Lower lobe of right lung (tissue), 2 donors: Measurements from ENCODE around the gene FIP1L1. TPM values are rescaled to one million over a fixed set of nuclear protein-coding genes. Genes with fewer than 3 reads are reported as not detected.
"Not testable (repeated sequence)": the region's sequence is repeated elsewhere in the genome, so short reads cannot be mapped to it uniquely, and the experiment has no call there.

Experiments used
- ATAC-seq, 2 donors: fragments of 200-7000 bp; cut with Tn5 transposase; one replicate each; pipeline ENCODE4 v1.9.1; 2020 to 2022; ENCODE audit warnings: mild to moderate bottlenecking in 2 of 2, moderate library complexity in 2 of 2
- DNase-seq: peaks from one replicate; pipeline ENCODE4 v3.0.0-alpha.2; 2020
- H3K27ac ChIP-seq: fragments of 200-600 bp; one replicate; pipeline ENCODE4 v1.8.0; 2022
- H3K27me3 ChIP-seq: fragments of 200-600 bp; one replicate; pipeline ENCODE4 v1.8.0; 2022; ENCODE audit warnings: low read depth
- H3K36me3 ChIP-seq: fragments of 200-600 bp; one replicate; pipeline ENCODE4 v1.8.0; 2022; ENCODE audit warnings: mild to moderate bottlenecking
- H3K4me1 ChIP-seq: fragments of 200-600 bp; one replicate; pipeline ENCODE4 v1.8.0; 2022
- H3K4me3 ChIP-seq: fragments of 200-600 bp; one replicate; pipeline ENCODE4 v1.8.0; 2022; ENCODE audit warnings: mild to moderate bottlenecking
- H3K9me3 ChIP-seq: fragments of 200-600 bp; one replicate; pipeline ENCODE4 v1.8.0; 2022
- intact Hi-C: fragments of 100-400 bp; cut with DNase I; formaldehyde crosslinking; loops from one replicate; pipeline ENCODE4 v1.11.0; 2022
- total RNA-seq: library from RNA; stranded (reverse); fragmentation: NEBNext Ultra II Directional; extraction: Animal tissue kit (Norgen Biotek cat#: 25700); gene quantifications from one replicate; pipeline ENCODE4 v1.2.1, GENCODE V29; 2021
- TF ChIP-seq, protein P1 (sequence below): fragments of 200-600 bp; IDR thresholded peaks from one replicate; pipeline ENCODE4 v1.8.0; 2022; ENCODE audit warnings: antibody characterized with exemption, mild to moderate bottlenecking
- donor health status: DM: no; HTN: yes; CAD: no; lungs with severe emphysema.

The FIP1L1 gene
- total RNA-seq, 1 donor from 2014 or later: 48.8 TPM

DNA sequence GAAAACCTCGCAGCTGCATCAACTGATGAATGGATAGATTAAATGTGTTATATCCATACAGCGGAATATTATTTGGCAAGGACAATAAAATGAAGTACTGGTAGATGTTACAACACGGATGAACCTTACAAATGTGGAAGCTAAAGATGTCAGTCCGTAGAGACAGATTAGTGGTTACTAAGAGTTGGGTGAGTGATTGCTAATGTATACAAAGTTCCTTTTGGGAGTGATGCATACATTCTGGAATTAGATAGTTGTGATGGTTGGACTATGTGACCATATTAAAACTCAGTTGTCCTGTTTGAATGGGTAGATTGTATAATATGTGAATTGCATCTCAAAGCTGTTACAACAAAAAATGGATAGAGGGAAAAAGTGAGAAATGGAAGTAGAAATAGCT, 2.8 kb downstream of the FIP1L1 start:
- H3K4me1 ChIP-seq: peaks cover 24% of the 10 kb centered on the region
- intact Hi-C loops: no loop called here
- no peak for ATAC-seq
- TF ChIP-seq, protein P1, sequence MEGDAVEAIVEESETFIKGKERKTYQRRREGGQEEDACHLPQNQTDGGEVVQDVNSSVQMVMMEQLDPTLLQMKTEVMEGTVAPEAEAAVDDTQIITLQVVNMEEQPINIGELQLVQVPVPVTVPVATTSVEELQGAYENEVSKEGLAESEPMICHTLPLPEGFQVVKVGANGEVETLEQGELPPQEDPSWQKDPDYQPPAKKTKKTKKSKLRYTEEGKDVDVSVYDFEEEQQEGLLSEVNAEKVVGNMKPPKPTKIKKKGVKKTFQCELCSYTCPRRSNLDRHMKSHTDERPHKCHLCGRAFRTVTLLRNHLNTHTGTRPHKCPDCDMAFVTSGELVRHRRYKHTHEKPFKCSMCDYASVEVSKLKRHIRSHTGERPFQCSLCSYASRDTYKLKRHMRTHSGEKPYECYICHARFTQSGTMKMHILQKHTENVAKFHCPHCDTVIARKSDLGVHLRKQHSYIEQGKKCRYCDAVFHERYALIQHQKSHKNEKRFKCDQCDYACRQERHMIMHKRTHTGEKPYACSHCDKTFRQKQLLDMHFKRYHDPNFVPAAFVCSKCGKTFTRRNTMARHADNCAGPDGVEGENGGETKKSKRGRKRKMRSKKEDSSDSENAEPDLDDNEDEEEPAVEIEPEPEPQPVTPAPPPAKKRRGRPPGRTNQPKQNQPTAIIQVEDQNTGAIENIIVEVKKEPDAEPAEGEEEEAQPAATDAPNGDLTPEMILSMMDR: no peak
- no peak overlapping the region for H3K27ac ChIP-seq
- no peaks in the 10 kb centered on the region for H3K9me3 ChIP-seq
- no peak for DNase-seq
- peaks cover 33% of the 10 kb centered on the region for H3K36me3 ChIP-seq
- no peak overlapping the region for H3K4me3 ChIP-seq
- no peaks in the 10 kb centered on the region for H3K27me3 ChIP-seq

GRCh38 chr4:53409479-53409878, 32.0 kb downstream of the FIP1L1 start:
- H3K4me1 ChIP-seq, intact Hi-C loops, H3K27ac ChIP-seq, H3K27me3 ChIP-seq, ATAC-seq, H3K9me3 ChIP-seq, DNase-seq, H3K4me3 ChIP-seq, H3K36me3 ChIP-seq: not testable (repeated sequence)

GRCh38 chr4:53419208-53419607, 41.8 kb downstream of the FIP1L1 start:
- Histone ChIP-seq H3K36me3 (peaks cover 8% of the 10 kb centered on the region), H3K27me3 (no peaks in the 10 kb centered on the region), H3K27ac (no peak overlapping the region), H3K4me1 (no peaks in the 10 kb centered on the region), H3K9me3 (no peaks in the 10 kb centered on the region), H3K4me3 (no peak overlapping the region)
- DNase-seq (no peak), ATAC-seq (no peak)
- TF ChIP-seq, protein P1: no peak
- intact Hi-C loops: no loop called here

DNA sequence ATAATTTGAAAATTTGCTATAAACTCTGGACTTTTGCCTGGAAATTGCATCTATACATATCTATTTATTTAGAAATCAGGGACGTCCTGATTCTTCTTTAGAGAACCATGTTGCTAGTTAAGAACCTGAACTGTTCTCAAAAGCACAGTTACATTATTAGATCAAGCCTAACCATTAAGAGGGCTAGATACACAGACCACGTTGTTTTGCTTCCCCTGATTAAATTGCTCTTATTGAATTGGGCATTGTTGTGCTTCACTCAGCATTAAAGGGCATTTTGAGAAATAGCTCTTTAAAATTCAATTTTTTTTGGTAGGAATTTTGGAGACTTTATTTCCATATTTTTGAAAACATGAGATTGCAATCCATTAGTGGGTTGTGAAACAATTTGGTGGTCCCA, 44.4 kb downstream of the FIP1L1 start:
- Histone ChIP-seq H3K4me3 (no peak overlapping the region), H3K27ac (no peak overlapping the region), H3K36me3 (peaks cover 18% of the 10 kb centered on the region), H3K9me3 (no peaks in the 10 kb centered on the region), H3K27me3 (no peaks in the 10 kb centered on the region), H3K4me1 (no peaks in the 10 kb centered on the region)
- TF ChIP-seq, protein P1: no peak
- no peak for DNase-seq
- intact Hi-C loops: no loop called here
- no peak for ATAC-seq

- Histone ChIP-seq H3K9me3 (no peaks in the 10 kb centered on the region), H3K4me3 (no peak overlapping the region), H3K4me1 (no peaks in the 10 kb centered on the region), H3K36me3 (peaks cover 24% of the 10 kb centered on the region), H3K27me3 (no peaks in the 10 kb centered on the region), H3K27ac (no peak overlapping the region)
- ATAC-seq (no peak), DNase-seq (no peak)
- intact Hi-C loops: no loop called here
- TF ChIP-seq, protein P1: no peak
Measured at GRCh38 chr4:53422367-53422766, 44.9 kb downstream of the FIP1L1 start.

DNA sequence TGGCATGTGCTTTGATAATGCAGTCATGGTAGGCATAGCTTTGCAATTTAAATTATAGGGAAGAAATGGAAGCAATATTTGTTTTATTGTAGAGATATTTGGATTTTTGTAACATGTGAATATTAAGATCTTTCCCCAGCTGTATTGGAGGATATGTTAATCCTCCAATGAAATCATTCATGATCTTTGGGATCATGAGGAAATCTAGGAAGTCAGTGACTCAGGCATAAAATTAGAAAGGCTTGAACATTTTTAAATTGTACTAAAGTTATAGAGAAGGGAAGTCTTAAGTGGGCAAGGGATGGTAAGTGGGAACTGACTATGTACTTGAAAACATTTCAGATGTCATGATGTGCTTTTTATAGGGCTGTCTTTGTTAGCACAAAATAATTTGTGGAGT, 46.8 kb downstream of the FIP1L1 start:
- intact Hi-C loops: no loop called here

More for the DNA sequence above, 46.8 kb downstream of the FIP1L1 start:
- ATAC-seq: no peak
- Histone ChIP-seq H3K9me3 (no peaks in the 10 kb centered on the region), H3K27me3 (no peaks in the 10 kb centered on the region), H3K36me3 (peaks cover 43% of the 10 kb centered on the region), H3K27ac (no peak overlapping the region), H3K4me1 (no peaks in the 10 kb centered on the region), H3K4me3 (no peak overlapping the region)
- DNase-seq: no peak
- TF ChIP-seq, protein P1: no peak
